ENCODE results near the gene TEDC2. TPM values are rescaled to one million over a fixed set of nuclear protein-coding genes. Genes with fewer than 3 reads are reported as not detected.

The TEDC2 gene
- total and polyA plus RNA-seq, 9 of the 15 experiments (the other 6 are each of a cell fraction or from before 2014, with no cell fraction given): 0.75 to 57.0 (median 17.6) TPM

GRCh38 chr16:2513405-2514332, 53.8 kb downstream of the TEDC2 start, which contains the start of gene ATP6V0C (continued):
- TF ChIP-seq STAT6 (CRISPR knock-in tag; IDR thresholded peaks at IDR 0.05) (no peak), TRIM28 (IDR thresholded peaks at IDR 0.05) (no peak), RCOR1 (IDR thresholded peaks at IDR 0.05; ENCODE audit: borderline replicate concordance in 1 of 2, low read depth in 2 of 2, low read length in 2 of 2) (no peak), ZNF830 (CRISPR knock-in tag; IDR thresholded peaks at IDR 0.05) (no peak), GABPB2 (CRISPR knock-in tag; conservative IDR thresholded peaks at IDR 0.05) (no peak), CREB5 (CRISPR knock-in tag; IDR thresholded peaks at IDR 0.05) (no peak), MCM2 (IDR thresholded peaks at IDR 0.05; ENCODE audit: low read depth) (no peak), NFIC (IDR thresholded peaks at IDR 0.05) (no peak), MAFK (IDR thresholded peaks at IDR 0.05; ENCODE audit: low read length) (no peak), RBM14 (IDR thresholded peaks at IDR 0.05; ENCODE audit: borderline replicate concordance, insufficient read depth, low read depth, low read length) (no peak), ARID4B (CRISPR knock-in tag; IDR thresholded peaks at IDR 0.05) (peak; percentile 76; the same call in 1 of the 2 replicates), CBFB (CRISPR knock-in tag; IDR thresholded peaks at IDR 0.05) (no peak), SIN3A (IDR thresholded peaks at IDR 0.05; ENCODE audit: borderline replicate concordance in 2 of 2, control insufficient read depth in 1 of 2, low read depth in 2 of 2, low read length in 2 of 2) (peak in 1 of 2 experiments; percentile 72; a peak in 1 of 4 replicates), NRF1 (conservative IDR thresholded peaks at IDR 0.05 in 1 of 2, IDR thresholded peaks at IDR 0.05 in 1 of 2) (peak; percentile 94 to 95), MBD1 (CRISPR knock-in tag; IDR thresholded peaks at IDR 0.05) (no peak), SRSF1 (IDR thresholded peaks at IDR 0.05; ENCODE audit: low read depth, low read length) (no peak)

Data from K562 (cell line).